Subcutaneous adipose tissue (tissue), 4 donors: Measurements from ENCODE around the gene THSD4. TPM values are rescaled to one million over a fixed set of nuclear protein-coding genes. Genes with fewer than 3 reads are reported as not detected.

Experiments used
- total RNA-seq, 4 donors: library from RNA; depleted of rRNA; stranded (reverse); fragments of >200 nt; gene quantifications; one replicate each; pipeline ENCODE4 v1.1.0, GENCODE V29; 2016
- TF ChIP-seq, protein P1 (sequence below): fragments of 450-650 bp; IDR thresholded peaks from one replicate; pipeline ENCODE4 v1.5.1; 2016; ENCODE audit warnings: low read depth, mild to moderate bottlenecking, control low read depth, antibody characterized with exemption, moderate library complexity

Gene THSD4
- total RNA-seq, 4 donors from 2014 or later = 0.17 to 0.94 (median 0.63) TPM

- TF ChIP-seq, protein P1, sequence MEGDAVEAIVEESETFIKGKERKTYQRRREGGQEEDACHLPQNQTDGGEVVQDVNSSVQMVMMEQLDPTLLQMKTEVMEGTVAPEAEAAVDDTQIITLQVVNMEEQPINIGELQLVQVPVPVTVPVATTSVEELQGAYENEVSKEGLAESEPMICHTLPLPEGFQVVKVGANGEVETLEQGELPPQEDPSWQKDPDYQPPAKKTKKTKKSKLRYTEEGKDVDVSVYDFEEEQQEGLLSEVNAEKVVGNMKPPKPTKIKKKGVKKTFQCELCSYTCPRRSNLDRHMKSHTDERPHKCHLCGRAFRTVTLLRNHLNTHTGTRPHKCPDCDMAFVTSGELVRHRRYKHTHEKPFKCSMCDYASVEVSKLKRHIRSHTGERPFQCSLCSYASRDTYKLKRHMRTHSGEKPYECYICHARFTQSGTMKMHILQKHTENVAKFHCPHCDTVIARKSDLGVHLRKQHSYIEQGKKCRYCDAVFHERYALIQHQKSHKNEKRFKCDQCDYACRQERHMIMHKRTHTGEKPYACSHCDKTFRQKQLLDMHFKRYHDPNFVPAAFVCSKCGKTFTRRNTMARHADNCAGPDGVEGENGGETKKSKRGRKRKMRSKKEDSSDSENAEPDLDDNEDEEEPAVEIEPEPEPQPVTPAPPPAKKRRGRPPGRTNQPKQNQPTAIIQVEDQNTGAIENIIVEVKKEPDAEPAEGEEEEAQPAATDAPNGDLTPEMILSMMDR = no peak
These were observed 339.8 kb downstream of the THSD4 start for GRCh38 chr15:71455107-71455506.

DNA sequence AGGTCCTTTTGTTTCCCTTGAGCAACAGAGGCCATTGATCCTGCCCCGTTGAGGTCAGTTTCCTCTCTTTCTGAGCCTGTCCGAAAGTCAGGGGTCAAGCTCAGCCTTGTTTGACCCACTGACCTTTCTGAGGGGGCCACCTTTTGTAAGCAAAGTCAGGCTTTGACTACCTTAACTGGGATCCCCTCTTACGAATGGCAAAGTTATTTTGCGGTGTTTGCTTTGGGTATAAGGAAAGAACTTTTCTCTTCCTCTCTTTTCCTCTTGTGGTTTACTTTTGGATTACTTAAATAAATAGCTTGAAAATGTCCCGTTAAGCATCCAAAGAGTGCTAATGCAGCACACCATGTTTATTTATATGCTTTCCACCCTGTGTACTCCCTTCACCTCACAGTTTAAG, 340.6 kb downstream of the THSD4 start:
- TF ChIP-seq, protein P1 = no peak

DNA sequence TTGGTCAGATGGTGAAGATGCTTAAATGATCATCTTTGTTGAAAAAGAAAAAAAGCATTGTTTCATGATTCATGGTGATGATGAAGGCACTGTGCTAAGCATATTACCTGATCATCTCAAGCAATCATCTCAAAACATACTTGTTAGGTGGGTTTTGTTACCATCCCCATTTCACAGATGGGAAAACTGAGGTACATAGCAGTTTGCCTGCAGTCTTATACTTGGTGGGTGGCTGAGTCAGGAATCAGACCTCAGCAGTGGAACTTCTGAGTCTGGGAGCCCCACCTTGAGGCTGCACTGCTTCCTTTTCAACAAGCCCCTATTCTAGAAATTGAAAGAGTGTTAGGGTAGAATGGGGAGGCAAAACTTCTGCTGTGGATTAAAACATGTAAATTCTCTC, 341.1 kb downstream of the THSD4 start:
- TF ChIP-seq, protein P1 = no peak

- TF ChIP-seq, protein P1 = no peak
These were observed 341.5 kb downstream of the THSD4 start for GRCh38 chr15:71456811-71457210.

GRCh38 chr15:71458089-71458660, 342.9 kb downstream of the THSD4 start:
- TF ChIP-seq, protein P1 = no peak

DNA sequence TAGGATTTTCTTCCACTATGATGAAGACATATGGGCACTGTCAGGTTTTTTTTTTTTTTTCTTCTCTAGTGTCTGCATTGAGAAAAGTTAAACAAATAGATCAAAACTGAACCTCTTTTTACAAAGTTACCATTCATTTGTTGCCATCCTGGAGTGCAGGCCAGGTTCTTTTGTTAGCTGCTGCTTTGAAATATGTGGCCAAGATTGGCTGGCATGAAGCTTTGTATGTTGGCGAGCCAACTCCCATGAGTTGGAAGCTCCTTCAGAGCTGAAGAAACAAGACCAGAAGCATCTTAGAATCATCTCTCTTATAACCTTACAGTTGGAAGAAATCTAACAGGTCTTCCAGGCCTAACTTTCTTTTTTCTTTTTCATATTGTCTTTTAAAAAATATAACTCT, 346.5 kb downstream of the THSD4 start:
- TF ChIP-seq, protein P1 = no peak

DNA sequence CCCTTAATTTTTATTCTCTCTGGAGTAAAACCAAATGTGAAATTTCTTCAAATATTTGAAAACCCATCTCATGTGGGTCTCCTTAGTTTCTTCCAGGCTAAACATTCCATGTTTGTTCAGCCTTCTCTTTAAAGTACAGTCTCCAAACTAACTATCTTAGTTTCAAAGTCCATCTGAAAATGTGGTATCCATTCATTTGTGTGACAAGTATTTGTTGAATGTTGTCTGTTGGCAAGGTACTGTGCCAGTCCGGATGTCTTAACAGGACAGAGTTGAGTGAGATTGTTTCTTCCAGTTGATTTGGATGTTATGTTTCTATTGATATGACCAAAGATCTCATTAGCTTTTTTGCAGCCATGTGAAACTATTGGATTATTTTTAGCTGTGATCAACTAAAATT, 347.4 kb downstream of the THSD4 start:
- TF ChIP-seq, protein P1 = no peak
